ENCODE measurements around the gene TCF7L2.

TCF7L2 gene

GRCh38 chr10:112911206-112911605 lies 38.8 kb upstream of the TCF7L2 start:
- Histone ChIP-seq H3K36me3 (no peaks in the 10 kb centered on the region), H3K27me3 (no peaks in the 10 kb centered on the region), H3K27ac (no peak overlapping the region), H3K4me3 (ENCODE audit: low read depth in 1 of 2, low read length in 1 of 2) (no peak overlapping the region), H3K4me1 (ENCODE audit: control insufficient read depth in 1 of 2, insufficient read depth in 1 of 2, low read depth in 1 of 2, low read length in 1 of 2) (peaks cover 17 to 19% of the 10 kb centered on the region in 2 experiments), H3K9me3 (no peaks in the 10 kb centered on the region)
- TF ChIP-seq CTCF (IDR thresholded peaks at IDR 0.05), result no peak

- Histone ChIP-seq H3K27me3 (no peaks in the 10 kb centered on the region), H3K9me3 (no peaks in the 10 kb centered on the region), H3K27ac (no peak overlapping the region), H3K36me3 (no peaks in the 10 kb centered on the region), H3K4me1 (ENCODE audit: control insufficient read depth in 1 of 2, insufficient read depth in 1 of 2, low read depth in 1 of 2, low read length in 1 of 2) (peaks cover 17 to 19% of the 10 kb centered on the region in 2 experiments), H3K4me3 (ENCODE audit: low read depth in 1 of 2, low read length in 1 of 2) (no peak overlapping the region)
- TF ChIP-seq CTCF (IDR thresholded peaks at IDR 0.05), result no peak
These were observed 37.6 kb upstream of the TCF7L2 start for GRCh38 chr10:112912410-112912928.

GRCh38 chr10:112913255-112913654 lies 36.8 kb upstream of the TCF7L2 start:
- no peaks in the 10 kb centered on the region for H3K36me3 ChIP-seq
- H3K4me1 ChIP-seq (ENCODE audit: control insufficient read depth in 1 of 2, insufficient read depth in 1 of 2, low read depth in 1 of 2, low read length in 1 of 2), result peaks cover 17 to 19% of the 10 kb centered on the region in 2 experiments
- no peak for TF ChIP-seq CTCF (IDR thresholded peaks at IDR 0.05)

GRCh38 chr10:112913661-112914287 lies 36.3 kb upstream of the TCF7L2 start:
- Histone ChIP-seq H3K27me3 (no peaks in the 10 kb centered on the region), H3K4me1 (ENCODE audit: control insufficient read depth in 1 of 2, insufficient read depth in 1 of 2, low read depth in 1 of 2, low read length in 1 of 2) (peaks cover 17 to 19% of the 10 kb centered on the region in 2 experiments), H3K36me3 (no peaks in the 10 kb centered on the region), H3K27ac (no peak overlapping the region), H3K4me3 (ENCODE audit: low read depth in 1 of 2, low read length in 1 of 2) (no peak overlapping the region), H3K9me3 (no peaks in the 10 kb centered on the region)
- no peak for TF ChIP-seq CTCF (IDR thresholded peaks at IDR 0.05)

More at GRCh38 chr10:112913255-112913654, 36.8 kb upstream of the TCF7L2 start:
- Histone ChIP-seq H3K9me3 (no peaks in the 10 kb centered on the region), H3K27ac (no peak overlapping the region), H3K27me3 (no peaks in the 10 kb centered on the region), H3K4me3 (ENCODE audit: low read depth in 1 of 2, low read length in 1 of 2) (no peak overlapping the region)

- Histone ChIP-seq H3K9me3 (no peaks in the 10 kb centered on the region), H3K4me1 (ENCODE audit: control insufficient read depth in 1 of 2, insufficient read depth in 1 of 2, low read depth in 1 of 2, low read length in 1 of 2) (peaks cover 17 to 19% of the 10 kb centered on the region in 2 experiments), H3K27ac (no peak overlapping the region), H3K4me3 (ENCODE audit: low read depth in 1 of 2, low read length in 1 of 2) (no peak overlapping the region), H3K36me3 (no peaks in the 10 kb centered on the region), H3K27me3 (no peaks in the 10 kb centered on the region)
- TF ChIP-seq CTCF (IDR thresholded peaks at IDR 0.05), result no peak
These were observed 35.6 kb upstream of the TCF7L2 start for GRCh38 chr10:112914288-112914952.

All from neutrophil (primary cell).